Naive B cell (primary cell): ENCODE measurements around the gene LYG1. TPM values are rescaled to one million over a fixed set of nuclear protein-coding genes. Genes with fewer than 3 reads are reported as not detected.

ENCODE experiments used
- ATAC-seq, 2 donors: fragments of 150-1000 bp; cut with Tn5 transposase; 2 replicates each; pipeline ENCODE4 v1.10.0; 2021; ENCODE audit warnings: low read depth in 2 of 2, mild to moderate bottlenecking in 2 of 2, moderate library complexity in 2 of 2
- DNase-seq: peaks from one replicate; pipeline ENCODE4 v3.0.0; 2022
- H3K27ac Mint-ChIP-seq, 6 donors: one replicate each; pipeline ENCODE4 v1.8.0; 2020 to 2022; ENCODE audit warnings: mild to moderate bottlenecking in 6 of 6, mixed read lengths in 6 of 6, moderate library complexity in 5 of 6, inconsistent platforms in 2 of 6
- H3K27me3 Mint-ChIP-seq, 3 donors: one replicate each; pipeline ENCODE4 v1.8.0; 2021 to 2022; ENCODE audit warnings: mixed read lengths in 3 of 3, mild to moderate bottlenecking in 1 of 3
- H3K36me3 Mint-ChIP-seq, 2 donors: one replicate each; pipeline ENCODE4 v1.8.0; 2020 to 2022; ENCODE audit warnings: mixed read lengths in 2 of 2, inconsistent platforms in 1 of 2, mild to moderate bottlenecking in 1 of 2
- H3K4me1 Mint-ChIP-seq, 3 donors: one replicate each; pipeline ENCODE4 v1.8.0; 2020 to 2022; ENCODE audit warnings: mixed read lengths in 3 of 3, inconsistent platforms in 1 of 3, mild to moderate bottlenecking in 1 of 3, moderate library complexity in 1 of 3
- H3K4me3 Mint-ChIP-seq, 8 donors: one replicate each; pipeline ENCODE4 v1.8.0; 2020 to 2022; ENCODE audit warnings: mild to moderate bottlenecking in 8 of 8, mixed read lengths in 8 of 8, moderate library complexity in 8 of 8, inconsistent platforms in 2 of 8
- H3K9me3 Mint-ChIP-seq, 7 donors: one replicate each; pipeline ENCODE4 v1.8.0; 2020 to 2022; ENCODE audit warnings: mixed read lengths in 7 of 7, mild to moderate bottlenecking in 5 of 7, inconsistent platforms in 2 of 7, moderate library complexity in 1 of 7
- polyA plus RNA-seq, 6 donors: library from polyadenylated mRNA; unstranded; fragments of 300-500 nt; fragmentation: Illumina TruSeq; gene quantifications; one replicate each; pipeline ENCODE4 v1.2.3, GENCODE V29; 2021; ENCODE audit warnings: low read depth in 6 of 6

LYG1 gene
- polyA plus RNA-seq, 6 donors from 2014 or later = 0.57 to 1.1 TPM; not detected in 4

DNA sequence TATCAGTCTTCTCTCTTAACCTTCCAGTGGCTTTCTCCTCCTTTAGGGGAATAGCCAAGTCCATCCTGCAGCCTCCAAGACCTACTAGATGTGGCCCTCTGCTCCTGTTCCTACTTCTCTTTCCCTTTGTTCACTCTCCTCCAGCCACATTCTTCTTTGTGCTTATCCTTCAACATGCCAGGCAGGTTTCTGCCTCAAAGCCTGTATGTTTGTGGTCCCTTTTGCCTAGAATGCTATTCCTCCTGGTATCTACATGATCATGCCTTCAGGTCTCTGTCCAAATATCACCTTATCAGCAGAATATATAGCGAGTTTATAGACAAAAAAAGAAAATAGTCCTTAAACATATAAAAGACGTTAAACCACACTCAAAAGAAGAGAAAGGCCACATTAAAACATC is 51.0 kb downstream of the LYG1 start:
- no peak for DNase-seq
- Mint-ChIP-seq H3K9me3 (peaks cover 2 to 6% (median 4%) of the 10 kb centered on the region in 7 donors), H3K4me3 (peak overlapping the region in 1 of 8 donors; percentile 25), H3K36me3 (peaks cover 7 to 10% of the 10 kb centered on the region in 2 donors), H3K4me1 (no peaks in the 10 kb centered on the region), H3K27ac (peak overlapping the region in 2 of 6 donors; percentile 6 to 19), H3K27me3 (no peaks in the 10 kb centered on the region)
- no peak for ATAC-seq

DNA sequence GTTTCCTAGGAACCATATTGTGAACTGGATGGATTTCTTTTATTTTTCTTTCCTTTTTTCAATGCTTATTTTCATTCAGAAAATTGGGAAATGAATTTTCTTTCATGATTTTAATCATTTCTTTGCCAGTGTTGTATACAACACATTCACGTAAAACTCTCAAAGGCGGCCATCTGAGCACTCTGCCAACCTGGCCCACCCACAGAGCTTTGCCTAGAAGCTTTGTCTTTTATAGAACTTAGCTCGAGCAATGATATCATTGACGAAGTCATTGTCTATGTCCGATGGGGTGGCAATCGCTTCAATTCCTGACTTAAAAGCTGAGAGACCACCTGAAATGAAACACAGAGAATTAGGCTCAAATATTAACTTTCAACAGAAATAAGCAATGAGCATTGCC is 58.8 kb downstream of the LYG1 start:
- H3K36me3 Mint-ChIP-seq = peaks cover 0 to 7% of the 10 kb centered on the region in 2 donors
- H3K27ac Mint-ChIP-seq = no peak overlapping the region
- DNase-seq = no peak
- peaks cover 0 to 4% (median 0%) of the 10 kb centered on the region in 7 donors for H3K9me3 Mint-ChIP-seq
- H3K27me3 Mint-ChIP-seq = no peaks in the 10 kb centered on the region
- H3K4me3 Mint-ChIP-seq = no peak overlapping the region
- no peak for ATAC-seq
- no peaks in the 10 kb centered on the region for H3K4me1 Mint-ChIP-seq

DNA sequence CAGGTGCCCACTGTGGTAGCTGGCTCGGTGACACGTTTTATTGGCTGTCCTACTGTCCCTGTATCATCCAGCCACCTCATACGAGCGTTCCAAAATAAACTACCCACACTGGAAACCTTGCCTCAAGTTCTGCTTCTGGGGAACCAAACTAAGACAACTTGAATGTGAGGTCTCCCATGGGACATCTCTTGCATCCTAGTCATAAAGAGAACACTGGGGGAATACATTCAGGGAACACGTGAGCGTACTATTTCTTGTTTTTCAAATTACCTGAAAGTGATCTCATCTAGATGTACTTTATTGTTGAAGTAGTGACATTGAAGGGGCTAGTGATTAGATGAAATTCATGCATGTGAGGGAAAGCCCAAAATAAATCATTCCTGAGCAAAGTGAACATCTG is 60.6 kb downstream of the LYG1 start:
- no peaks in the 10 kb centered on the region for H3K27me3 Mint-ChIP-seq
- ATAC-seq (no peak), DNase-seq (no peak)
- peaks cover 0 to 2% (median 0%) of the 10 kb centered on the region in 7 donors for H3K9me3 Mint-ChIP-seq
- no peak overlapping the region for H3K4me3 Mint-ChIP-seq
- no peaks in the 10 kb centered on the region for H3K36me3 Mint-ChIP-seq
- no peaks in the 10 kb centered on the region for H3K4me1 Mint-ChIP-seq
- H3K27ac Mint-ChIP-seq = peak overlapping the region in 1 of 6 donors; percentile 56

DNA sequence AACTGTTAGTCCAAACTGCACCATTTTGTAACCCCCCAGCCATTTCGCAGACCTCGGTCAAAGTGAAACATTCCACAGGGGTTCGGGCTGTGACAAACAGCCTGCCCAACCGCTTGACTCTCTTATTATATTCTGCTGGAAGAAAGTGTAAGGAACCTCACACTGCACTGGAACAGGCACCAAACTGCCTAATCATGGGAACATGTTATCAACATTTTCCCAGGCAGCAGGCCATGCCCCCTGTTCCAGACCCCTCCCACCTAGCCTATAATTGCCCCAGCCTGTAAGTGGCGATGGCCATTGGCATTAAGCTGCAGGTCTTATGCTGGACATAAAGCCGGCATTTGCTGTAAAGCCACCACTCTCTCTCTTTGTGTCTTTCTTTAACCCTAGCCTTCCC is 62.4 kb downstream of the LYG1 start:
- H3K27me3 Mint-ChIP-seq = no peaks in the 10 kb centered on the region

More for the DNA sequence above, 62.4 kb downstream of the LYG1 start:
- no peaks in the 10 kb centered on the region for H3K4me1 Mint-ChIP-seq
- no peaks in the 10 kb centered on the region for H3K36me3 Mint-ChIP-seq
- H3K9me3 Mint-ChIP-seq = peaks cover 0 to 10% (median 2%) of the 10 kb centered on the region in 7 donors
- no peak overlapping the region for H3K4me3 Mint-ChIP-seq
- ATAC-seq (no peak), DNase-seq (no peak)
- no peak overlapping the region for H3K27ac Mint-ChIP-seq

Other genes starting within 250 kb of the LYG1 start
- 1 to 10 TPM in 5 of 6 donors, not detected in 1; 1.6 to 5.7 (median 3.4) TPM for gene C2orf15, start 159.5 kb downstream of the LYG1 start, polyA plus RNA-seq
- gene TSGA10, start 146.3 kb downstream of the LYG1 start, polyA plus RNA-seq = 10 to 100 TPM; 17.2 to 42.2 (median 21.9) TPM
- gene LIPT1, start 146.2 kb downstream of the LYG1 start, polyA plus RNA-seq = 10 to 100 TPM in 5 of 6 donors, 1 to 10 TPM in 1; 9.9 to 23.4 (median 20.6) TPM
- gene MITD1, start 120.1 kb downstream of the LYG1 start, polyA plus RNA-seq = 10 to 100 TPM; 64.7 to 81.5 (median 67.7) TPM
- 10 to 100 TPM; 10.4 to 25.2 (median 17.9) TPM for gene MRPL30, start 120.0 kb downstream of the LYG1 start, polyA plus RNA-seq
- gene LYG2, start 45.5 kb downstream of the LYG1 start, polyA plus RNA-seq = not detected
- 10 to 100 TPM; 40.1 to 55.3 (median 42.5) TPM for gene TXNDC9, start 35.1 kb upstream of the LYG1 start, polyA plus RNA-seq
- gene EIF5B, start 36.2 kb upstream of the LYG1 start, polyA plus RNA-seq = 10 to 100 TPM in 1 of 6 donors, 1 to 10 TPM in 5; 2.6 to 10.2 (median 4.1) TPM
- 10 to 100 TPM; 14.7 to 25.8 (median 17.9) TPM for gene REV1, start 188.8 kb upstream of the LYG1 start, polyA plus RNA-seq